Measurements from ENCODE around the gene FEM1B.

Gene FEM1B

DNA sequence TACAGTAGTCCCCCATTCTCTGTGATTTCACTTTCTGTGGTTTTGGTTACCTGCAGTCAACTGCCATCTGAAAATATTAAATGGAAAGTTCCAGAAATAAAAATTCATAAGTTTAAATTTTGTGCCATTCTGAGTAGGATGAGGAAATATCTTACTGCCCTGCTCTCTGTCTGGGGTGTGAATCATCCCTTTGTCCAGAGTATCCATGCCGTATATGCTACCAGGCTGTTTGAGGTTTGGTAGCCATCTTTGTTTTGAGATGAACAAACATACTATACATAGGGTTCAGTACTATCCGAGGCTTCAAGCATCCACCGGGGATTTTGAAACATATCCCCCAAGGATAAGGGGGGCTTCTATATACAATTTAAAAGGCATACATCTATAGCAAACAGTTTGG, 16.3 kb upstream of the FEM1B start:
- DNase-seq = no peak

DNA sequence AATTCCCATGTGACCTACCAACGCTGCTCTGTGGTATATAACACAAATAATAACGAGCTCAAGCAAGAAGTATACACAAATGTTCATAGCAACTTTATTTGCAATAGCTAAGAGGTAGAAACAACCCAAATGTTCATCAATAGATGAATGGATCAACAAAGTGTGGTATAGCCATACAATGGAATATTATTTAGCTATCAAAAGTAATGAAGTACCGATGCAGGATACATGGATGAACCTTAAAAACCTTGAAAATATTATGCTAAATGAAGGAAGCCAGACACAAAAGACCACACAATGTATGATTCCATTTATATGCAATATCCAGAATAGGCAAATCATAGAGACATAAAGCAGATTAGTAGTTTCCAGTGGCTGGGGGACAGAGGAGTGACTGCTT, 15.6 kb upstream of the FEM1B start:
- DNase-seq = no peak

DNA sequence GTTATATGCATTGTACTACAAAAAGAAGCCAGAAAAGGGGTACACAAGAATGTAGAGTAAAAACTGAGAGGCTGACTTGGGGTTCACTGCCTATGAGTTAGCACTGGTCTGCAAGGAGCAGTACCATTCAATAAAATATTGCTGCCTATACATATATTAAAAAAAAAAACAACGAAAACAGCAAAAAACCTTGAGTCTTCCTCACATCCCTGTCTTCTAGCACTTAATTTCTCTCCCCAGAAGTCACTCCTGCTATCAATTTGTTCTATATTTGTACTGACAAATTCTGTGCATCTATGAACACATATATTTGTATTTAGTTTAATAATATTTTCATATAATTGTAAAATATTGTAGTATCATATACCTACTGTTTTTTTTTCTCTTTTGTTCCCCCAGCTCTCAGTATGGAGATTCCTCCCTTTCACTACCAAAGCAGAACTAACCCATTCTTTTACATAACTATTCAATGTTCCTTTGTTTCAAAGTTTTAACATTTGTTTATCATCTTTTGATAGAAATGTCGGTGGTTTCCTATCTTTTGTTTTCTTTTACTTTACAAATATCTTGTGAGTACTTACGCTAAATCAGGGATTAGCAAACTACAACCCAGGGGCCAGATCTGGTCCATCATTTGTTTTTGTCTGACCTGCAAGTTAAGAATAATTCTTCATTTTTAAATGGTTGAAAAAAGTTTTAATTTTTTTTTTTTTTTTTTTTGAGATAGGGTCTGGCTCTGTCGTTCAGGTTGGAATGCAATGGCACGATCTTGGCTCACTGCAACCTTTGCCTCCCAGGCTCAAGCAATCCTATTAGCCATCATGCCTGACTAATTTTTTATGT, 14.8 kb upstream of the FEM1B start:
- DNase-seq = no peak

DNA sequence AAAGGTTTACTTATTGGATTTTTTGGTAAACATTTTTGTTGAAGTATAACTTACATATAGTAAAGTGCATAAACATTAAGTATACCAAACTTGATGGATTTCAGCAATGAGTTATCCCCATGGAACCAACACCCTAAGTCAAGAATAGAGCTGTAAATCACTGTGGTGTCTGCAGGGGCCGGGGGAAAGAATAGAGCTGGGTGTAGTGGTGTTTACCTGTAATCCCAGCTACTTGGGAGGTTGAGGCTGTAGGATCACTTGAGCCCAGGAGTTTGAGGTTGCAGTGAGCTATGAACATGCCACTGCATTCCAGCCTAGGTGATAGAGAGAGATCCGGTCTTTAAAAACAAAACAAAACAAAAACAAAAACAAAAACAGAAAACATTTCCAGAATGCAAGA, 13.3 kb upstream of the FEM1B start:
- no peak for DNase-seq

DNA sequence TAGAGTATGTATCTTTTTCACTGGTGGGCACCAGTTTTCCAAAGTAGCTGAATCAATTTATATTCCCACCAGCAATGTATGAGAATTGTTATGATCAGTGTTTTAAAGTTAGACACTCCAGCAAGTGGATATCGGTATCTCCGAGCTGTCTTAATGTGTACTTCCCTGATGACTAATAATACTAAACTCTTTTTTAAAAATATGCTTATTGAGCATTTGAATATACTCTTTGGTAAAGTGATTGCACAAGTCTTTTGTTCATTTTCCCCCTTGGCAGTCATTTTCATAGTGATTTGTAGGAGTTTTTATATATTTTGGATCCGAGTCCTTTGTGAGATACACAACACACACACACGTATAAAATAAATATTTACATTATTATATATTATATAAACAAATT, 12.5 kb upstream of the FEM1B start:
- DNase-seq = no peak

DNA sequence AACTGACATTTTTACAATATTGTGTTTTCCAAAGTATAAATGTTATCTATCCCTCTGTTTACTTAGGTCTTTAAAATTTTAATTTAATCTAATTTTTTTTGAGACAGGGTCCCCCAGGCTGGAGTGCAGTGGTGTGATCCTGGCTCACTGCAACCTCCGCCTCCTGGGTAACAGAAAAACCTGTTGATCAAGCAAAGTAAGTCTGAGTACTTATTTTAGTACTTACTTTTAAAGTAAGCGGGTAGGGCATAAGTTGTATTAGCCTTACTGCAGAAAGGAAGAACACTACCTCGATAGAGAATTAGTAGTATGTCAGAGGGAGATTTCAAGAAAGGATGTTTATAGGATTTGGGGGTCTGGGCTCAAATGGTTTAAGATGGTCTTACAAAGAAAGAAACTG, 11.9 kb upstream of the FEM1B start:
- no peak for DNase-seq

DNA sequence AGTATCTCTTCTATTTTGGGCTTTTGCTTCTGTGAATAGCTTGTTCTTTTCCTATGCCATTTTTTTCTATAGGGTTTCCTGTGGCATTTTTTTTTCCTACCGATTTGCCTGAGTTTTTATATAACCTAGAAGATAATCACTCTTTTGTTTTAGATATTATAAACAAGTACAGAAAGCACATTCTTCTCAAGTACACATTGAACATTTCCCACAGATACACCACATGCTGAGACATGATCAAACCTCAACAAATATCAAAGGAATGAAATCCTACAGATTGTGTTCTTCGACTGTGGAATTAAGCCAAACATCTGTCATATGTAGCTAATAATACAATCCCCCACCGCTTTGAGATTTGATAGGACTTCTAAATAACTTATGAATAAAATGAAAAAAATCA, 9.1 kb upstream of the FEM1B start:
- DNase-seq = no peak

DNA sequence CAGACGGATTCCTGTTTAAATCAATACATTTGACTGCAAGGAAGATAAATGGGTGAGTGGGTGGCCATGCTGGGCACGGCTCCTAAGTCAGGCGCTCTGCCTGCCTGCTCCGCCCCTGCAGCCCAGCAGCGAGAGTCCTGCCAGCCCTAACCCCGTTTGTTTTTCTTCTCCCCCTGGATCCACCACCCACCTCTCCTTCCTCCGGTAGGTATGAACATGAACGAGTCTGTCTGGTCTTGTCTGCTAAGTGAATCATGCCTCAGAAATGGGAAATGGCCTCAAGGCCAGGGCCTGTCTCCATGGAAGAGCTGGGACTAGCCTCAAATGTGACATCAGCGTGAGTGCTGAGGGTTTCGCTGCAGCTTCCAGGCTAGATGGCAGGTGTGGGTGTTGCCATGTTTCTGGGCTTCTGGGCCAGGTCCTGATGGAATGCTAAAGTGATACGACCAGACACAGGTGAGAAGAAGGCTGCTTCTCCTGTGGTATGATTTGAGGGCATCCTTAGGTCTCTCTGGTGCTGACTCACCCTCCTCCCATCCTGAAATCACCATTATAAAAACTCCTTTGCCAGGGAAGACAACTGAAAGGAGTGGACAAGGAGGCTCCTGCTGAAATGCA, 5.6 kb upstream of the FEM1B start:
- DNase-seq = no peak

DNA sequence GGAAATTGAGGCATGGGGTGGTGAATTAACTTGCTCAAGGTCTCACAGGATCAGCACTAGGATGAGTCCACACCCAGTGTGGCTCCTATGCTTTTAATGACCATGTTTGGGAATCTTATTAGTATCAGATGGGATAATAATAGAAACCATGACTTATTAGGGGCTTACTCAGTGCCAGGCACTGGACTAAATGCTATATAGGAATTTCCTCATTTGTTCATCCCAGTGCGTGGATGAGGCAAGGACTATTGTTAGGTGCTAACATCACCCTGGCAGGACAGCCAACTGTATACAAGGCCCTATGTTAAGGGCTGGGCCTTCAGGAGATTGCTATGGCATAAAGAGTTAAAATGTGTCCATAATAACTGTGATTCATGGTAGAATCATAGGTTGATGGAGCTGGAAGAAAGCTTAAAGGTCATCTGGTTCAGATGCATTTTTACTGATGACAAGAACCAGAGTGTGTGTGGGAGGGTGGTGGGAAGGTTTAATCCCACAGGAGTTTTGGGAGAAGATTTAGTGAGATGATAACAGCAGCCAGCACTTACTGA, 4.7 kb upstream of the FEM1B start:
- DNase-seq = no peak

DNA sequence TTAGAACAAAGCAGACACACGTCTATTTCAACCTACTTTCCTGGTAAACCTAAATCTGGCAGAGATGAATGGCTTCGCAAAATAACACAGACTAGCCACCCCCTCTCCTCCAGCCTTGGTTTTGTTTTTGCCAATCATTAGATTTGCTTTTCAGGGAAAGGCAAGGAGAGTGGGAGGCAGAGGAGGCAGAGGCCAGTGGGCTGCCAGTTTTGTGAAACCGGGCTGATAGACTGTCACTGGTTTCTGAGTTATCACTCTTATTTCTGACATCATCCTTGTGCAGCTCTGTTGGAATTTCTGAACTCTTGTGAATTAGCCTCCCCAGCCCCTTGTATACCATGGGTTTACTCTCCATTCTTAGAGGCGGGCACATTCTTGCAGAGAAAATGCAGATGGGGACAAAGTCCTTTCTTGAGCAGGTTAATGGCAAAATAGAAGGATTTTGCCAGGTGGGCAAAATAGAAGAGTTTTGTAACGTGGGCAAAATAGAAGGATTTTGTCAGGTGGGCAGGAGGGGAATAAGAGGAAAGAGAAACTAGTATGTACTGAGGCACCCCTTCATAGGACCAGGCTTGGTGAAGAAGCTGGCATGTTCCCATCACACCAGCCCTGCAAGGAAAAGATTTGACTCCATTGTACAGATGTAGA, 3.2 kb upstream of the FEM1B start:
- no peak for DNase-seq

DNA sequence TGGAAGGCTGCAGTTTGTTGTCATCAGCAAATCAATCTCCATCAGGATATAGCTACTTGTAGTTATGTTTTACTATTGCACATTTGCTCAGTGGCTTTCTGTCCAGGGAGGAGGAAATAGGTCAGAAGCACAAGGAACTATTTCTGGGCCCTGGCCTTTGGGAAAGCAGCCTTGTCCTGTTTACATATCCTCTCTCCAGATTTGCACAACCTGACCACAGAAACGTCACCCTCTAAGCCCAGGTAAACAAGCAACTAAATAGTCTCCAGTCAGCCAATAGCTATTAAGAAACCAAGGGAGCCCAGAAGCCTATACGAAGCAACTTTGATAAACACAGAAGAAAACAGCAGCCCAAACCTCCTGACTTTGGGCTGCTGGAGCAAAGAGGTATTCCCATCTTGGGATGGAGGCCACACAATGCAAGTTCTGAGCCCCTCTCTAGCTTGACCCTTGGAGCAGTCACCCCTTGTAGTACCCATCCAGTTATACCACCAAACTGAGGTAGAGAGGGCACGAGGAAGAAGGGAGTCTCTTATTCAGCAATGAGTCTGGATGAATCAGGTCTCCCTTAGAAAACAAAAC, 2.3 kb upstream of the FEM1B start:
- no peak for DNase-seq

DNA sequence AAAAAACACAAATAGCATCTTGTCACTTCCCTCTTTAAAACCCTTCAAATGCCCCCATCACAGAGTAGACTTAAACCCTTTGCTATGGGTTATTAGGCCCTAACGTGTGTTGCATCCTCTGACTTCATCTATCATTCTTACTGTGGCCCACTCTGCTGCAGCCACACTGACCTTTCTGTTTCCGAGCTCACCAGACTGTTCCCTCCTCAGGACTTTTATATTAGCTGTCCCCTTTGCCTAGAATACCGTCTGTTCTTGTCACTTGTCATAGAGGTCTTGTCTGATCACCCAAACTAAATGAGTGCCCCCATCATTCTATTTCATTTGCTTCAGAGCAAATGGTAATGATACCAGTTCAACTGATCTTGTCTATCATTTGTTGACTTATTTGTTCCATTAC, 877 bp upstream of the FEM1B start:
- no peak for DNase-seq

DNA sequence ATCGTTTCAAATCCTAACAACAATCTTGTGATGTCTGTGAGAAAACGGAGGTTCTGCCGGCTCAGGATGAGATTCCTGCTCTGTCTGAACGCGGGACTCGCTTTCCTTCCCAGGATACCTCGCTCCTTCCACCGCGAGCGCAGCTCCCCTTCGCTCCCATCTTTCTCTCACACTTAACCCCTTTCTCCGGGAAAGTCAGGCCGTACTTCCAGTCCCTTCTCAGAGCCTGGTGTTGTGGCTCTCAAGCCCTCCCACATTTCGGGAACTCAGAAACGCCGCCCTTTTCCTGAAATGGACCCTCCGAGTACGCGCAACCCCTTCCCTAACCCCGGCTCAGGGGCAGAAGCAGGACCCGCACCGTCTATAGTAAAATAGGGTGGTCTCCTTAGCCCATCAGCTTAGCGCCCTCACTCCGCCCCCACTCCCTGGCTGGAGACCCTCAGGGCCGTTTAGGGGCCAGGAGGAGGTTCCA, 378 bp upstream of the FEM1B start:
- DNase-seq = no peak

DNA sequence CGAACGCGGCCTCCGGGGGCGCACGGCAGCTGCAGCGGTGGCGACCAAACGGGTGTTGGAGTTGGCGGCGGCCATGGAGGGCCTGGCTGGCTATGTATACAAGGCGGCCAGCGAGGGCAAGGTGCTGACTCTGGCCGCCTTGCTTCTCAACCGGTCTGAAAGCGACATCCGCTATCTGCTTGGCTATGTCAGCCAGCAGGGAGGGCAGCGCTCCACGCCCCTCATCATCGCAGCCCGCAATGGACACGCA, 725 bp downstream of the FEM1B start:
- no peak for DNase-seq

DNA sequence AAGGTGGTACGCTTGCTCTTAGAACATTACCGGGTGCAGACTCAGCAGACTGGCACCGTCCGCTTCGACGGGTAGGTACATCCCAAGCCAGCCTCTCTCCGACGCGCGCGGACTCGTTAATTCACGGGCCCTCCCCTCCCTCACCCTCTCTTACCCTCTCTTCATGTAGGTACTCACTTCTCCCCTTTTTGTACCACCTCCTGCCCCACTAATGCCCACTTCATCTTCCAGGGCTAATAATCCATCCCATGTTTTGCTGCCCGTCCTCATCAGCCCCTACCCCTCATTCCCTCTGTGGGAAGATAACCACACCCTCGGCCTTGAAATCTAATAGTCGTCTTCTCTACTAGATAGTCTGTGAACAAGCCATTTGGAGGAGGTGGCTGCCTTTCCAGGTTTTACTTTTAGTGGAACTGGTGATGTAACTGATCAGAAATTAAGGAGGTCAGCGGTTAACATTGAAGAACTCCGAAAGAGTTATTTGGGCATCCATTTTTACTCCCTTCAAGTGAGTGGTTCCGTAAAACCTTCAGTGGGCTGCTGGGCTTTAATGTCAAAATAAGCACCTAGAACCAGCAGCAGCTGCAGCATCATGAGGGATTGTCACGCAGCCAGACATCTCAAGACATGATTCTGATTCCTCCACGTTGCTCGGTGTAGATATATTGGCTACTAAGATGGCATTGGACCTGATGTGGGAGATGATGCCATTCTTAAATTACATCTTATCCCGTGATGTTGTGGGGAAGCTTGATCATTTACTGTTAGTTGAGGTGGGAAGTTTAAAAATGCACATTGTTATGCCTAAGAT, 1.3 kb downstream of the FEM1B start:
- DNase-seq = no peak

DNA sequence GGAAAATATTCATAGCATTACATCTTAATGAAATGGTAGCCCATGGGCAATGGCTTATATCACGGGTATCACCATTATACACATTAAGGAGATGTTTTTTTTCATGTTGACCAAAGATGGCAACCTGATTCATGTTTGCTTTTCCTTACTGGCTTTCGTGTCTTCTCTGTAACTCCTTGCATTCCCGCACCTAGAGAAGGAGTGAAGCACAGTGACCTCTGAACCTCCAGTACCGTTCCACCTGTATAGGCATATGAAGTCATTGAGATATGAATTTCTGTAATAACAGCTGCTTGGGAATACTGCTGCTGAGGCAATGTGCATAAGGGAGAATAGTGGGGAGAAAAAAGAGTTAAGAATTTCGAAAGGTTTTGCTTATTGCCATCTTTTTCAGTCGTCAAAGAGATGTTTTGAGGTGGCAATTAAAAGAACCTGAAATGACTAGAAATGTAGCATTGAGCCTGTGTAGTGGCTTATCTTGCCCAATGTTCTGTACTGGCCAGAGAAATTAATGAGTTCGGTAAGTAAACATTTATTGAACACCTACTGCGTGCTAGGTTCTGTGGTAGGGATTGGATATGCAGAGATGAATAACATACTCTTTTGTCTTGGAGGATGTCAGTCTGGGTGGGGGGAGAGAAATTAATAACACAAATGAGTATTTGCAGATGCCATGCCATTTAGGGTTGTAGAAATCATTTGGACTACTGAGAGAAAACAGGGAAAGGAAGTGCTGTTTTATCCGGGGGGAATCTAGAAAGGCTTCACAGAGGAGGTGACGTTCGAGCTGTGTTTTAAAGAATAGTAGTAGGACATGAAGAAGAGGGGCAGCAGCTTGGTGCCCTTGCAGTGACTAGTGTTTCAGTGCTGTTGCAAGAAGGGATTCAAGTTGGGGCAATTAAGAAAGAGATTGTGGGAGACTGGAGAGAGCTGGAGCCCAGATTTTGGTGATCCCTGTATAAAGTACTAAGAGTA, 2.5 kb downstream of the FEM1B start:
- no peak for DNase-seq

DNA sequence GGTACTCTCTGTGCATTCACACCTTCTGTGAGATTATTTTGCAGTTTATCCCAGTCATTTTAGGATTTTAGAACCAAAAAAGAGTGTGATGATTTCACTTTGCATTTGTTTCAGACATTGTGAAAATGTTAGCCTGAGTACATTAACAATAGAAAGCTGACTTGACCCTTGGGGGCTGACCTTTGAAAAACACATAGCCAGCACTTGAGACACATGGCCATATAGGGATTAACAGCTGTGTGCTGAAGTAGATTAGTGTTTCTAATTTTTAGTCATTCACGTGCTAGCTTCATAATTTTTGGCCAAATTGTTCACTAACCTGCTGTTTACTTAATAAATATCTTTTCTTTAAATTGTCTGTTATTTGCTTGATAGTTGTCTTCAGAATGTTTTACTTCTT, 3.5 kb downstream of the FEM1B start:
- no peak for DNase-seq

DNA sequence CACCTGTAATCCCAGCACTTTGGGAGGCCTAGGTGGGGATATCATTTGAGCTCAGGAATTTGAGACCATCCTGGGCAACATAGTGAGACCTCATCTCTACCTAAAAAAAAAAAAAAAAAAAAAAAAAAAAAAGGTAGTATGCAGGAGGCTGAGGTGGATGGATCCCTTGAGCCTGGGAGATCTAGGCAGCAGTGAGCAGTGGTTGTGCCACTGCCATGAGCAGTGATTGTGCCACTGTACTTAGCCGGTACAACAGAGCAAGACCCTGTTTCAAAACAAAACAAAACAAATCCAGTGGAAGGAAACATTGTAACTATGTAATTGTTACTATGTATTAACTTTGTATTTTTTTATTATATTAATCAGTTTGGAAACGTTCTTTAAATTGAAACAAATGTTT, 5.9 kb downstream of the FEM1B start:
- DNase-seq = no peak

DNA sequence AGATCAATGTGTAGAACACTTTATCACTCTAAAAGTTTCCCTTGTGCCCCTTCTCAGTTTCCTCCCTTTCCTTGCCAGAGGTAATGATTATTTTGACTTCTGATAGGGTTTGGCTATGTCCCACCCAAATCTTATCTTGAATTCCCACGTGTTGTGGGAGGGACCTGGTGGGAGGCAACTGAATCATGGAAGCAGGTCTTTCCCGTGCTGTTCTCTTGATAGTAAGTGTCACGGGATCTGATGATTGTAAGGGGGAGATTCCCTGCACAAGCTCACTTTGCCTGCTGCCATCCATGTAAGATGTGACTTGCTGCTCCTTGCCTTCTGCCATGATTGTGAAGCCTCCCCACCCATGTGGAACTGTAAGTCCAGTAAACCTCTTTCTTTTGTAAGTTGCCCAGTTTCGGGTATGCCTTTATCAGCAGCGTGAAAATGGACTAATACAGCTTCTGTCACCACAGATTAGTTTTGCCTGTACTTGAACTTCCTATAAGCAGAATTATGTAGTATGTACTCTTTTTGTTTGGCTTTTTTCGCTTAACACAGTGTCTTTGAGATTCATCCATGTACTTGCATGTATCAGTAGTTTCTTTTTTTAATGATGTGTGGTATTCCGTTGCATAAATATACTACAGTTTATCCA, 7.2 kb downstream of the FEM1B start:
- DNase-seq = no peak

DNA sequence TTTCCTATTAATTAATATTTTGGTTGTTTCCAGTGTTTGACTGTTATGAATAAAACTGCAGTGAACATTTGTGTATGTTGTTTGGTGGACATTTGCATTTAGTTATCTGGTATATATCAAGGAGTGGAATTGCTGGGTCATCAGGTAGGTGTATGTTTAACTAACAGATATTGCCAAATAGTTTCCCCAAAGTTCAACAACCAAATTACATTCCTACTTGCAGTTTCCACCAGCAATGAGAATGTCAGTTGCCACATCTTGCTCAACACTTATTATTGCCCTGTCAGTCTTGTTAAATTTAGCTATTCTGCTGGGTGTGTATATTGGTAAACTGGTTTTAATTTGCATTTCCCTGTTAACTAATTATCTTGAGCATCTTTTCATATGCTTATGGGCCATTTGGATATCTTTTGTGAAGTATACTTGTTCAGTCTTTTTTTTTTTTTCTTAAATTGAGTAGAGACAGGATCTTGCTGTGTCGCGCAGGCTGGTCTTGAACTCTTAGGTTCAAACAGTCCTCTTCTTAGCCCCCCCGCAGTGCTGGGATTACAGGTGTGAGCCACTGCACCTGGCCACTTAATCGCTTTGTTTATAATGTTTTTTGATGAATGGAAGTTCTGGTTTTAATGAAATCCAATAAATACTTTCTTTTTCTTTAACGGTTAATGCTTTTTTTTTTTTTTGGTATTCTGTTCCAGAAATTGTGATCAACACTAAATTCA, 7.9 kb downstream of the FEM1B start:
- no peak for DNase-seq
